ENCODE results near the gene DGLUCY.

GRCh38 chr14:91235841-91236240 lies 122.0 kb downstream of the DGLUCY start:
- TF ChIP-seq CTCF (IDR thresholded peaks at IDR 0.05) = no peak
- TF ChIP-seq EZH2 (IDR thresholded peaks at IDR 0.05; ENCODE audit: borderline replicate concordance, insufficient read depth, low read depth, low read length, poor library complexity, severe bottlenecking) = no peak
